ENCODE measurements around the gene C11orf24.

- TF ChIP-seq EZH2phosphoT487 (IDR thresholded peaks at IDR 0.05; ENCODE audit: insufficient read depth, low read depth) (no peak), EZH2 (IDR thresholded peaks at IDR 0.05; ENCODE audit: insufficient read depth, poor library complexity, severe bottlenecking) (no peak)
These were observed 10.5 kb upstream of the C11orf24 start for GRCh38 chr11:68282141-68282860.
